Ovary (tissue), 3 donors: ENCODE measurements around the gene PEA15.

Experiments
- POLR2A ChIP-seq: fragments of 450-650 bp; IDR thresholded peaks from one replicate; pipeline ENCODE4 v1.6.1; 2017; ENCODE audit warnings: antibody characterized with exemption, mild to moderate bottlenecking, moderate library complexity
- TF ChIP-seq, protein P1 (sequence below), 3 donors: fragments of 450-650 bp in 2 of 3; fragments of 200-600 bp in 1 of 3; IDR thresholded peaks; one replicate each; pipeline versions ENCODE4 v1.5.1 to v1.8.0; 2016 to 2022; ENCODE audit warnings: antibody characterized with exemption in 3 of 3, mild to moderate bottlenecking in 1 of 3
- donor health status: DM: no; HTN: no; CAD: no.

DNA sequence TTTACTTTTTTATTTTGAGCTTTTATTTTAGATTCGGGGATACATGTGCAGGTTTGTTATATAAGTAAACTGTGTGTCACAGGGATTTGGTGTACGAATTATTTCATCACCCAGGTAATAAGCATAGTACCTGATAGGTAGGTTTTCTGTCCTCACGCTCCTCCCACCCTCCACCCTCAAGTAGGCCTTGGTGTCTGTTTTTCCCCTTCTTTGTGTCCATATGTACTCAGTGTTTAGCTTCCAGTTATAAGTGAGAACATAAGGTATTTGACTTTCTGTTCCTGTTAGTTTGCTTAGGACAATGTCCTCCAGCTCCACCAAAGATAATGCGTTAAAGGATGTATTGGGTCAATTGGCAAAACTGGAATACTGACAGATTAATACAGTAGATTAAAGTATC is 48.0 kb upstream of the PEA15 start:
- TF ChIP-seq POLR2A, result no peak
- TF ChIP-seq, protein P1, sequence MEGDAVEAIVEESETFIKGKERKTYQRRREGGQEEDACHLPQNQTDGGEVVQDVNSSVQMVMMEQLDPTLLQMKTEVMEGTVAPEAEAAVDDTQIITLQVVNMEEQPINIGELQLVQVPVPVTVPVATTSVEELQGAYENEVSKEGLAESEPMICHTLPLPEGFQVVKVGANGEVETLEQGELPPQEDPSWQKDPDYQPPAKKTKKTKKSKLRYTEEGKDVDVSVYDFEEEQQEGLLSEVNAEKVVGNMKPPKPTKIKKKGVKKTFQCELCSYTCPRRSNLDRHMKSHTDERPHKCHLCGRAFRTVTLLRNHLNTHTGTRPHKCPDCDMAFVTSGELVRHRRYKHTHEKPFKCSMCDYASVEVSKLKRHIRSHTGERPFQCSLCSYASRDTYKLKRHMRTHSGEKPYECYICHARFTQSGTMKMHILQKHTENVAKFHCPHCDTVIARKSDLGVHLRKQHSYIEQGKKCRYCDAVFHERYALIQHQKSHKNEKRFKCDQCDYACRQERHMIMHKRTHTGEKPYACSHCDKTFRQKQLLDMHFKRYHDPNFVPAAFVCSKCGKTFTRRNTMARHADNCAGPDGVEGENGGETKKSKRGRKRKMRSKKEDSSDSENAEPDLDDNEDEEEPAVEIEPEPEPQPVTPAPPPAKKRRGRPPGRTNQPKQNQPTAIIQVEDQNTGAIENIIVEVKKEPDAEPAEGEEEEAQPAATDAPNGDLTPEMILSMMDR (IDR thresholded peaks at IDR 0.05), result no peak
